Measurements from ENCODE around the gene CDH4. TPM values are rescaled to one million over a fixed set of nuclear protein-coding genes. Genes with fewer than 3 reads are reported as not detected.

The CDH4 gene
- total and polyA plus RNA-seq, 2 donors (not counting 1 experiment from before 2014, with no cell fraction given), result not detected

DNA sequence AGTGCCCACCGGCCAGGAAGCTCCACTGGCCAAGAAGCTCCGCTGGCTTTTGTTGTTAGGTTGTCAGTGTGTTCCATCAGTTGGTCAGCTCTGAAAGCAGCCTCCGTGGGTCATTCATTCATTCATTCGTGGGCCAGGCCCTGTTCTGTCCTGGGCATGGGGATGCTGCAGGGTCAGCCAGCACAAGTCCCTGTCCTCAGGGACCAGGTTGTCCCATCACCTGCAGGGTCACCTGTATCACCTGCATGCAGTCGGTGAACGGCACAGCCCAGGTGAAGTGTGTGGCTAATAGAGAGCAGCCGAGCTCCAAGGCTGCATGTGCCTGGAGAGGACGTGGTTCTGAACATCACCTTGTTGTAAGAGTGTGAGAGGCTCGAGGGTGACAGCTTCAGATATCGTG is 403.5 kb downstream of the CDH4 start:
- no peak for TF ChIP-seq EZH2 (IDR thresholded peaks at IDR 0.05; ENCODE audit: borderline replicate concordance, insufficient read depth, low read depth, low read length, poor library complexity, severe bottlenecking)
- TF ChIP-seq, protein P1, sequence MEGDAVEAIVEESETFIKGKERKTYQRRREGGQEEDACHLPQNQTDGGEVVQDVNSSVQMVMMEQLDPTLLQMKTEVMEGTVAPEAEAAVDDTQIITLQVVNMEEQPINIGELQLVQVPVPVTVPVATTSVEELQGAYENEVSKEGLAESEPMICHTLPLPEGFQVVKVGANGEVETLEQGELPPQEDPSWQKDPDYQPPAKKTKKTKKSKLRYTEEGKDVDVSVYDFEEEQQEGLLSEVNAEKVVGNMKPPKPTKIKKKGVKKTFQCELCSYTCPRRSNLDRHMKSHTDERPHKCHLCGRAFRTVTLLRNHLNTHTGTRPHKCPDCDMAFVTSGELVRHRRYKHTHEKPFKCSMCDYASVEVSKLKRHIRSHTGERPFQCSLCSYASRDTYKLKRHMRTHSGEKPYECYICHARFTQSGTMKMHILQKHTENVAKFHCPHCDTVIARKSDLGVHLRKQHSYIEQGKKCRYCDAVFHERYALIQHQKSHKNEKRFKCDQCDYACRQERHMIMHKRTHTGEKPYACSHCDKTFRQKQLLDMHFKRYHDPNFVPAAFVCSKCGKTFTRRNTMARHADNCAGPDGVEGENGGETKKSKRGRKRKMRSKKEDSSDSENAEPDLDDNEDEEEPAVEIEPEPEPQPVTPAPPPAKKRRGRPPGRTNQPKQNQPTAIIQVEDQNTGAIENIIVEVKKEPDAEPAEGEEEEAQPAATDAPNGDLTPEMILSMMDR (IDR thresholded peaks at IDR 0.05), result no peak

DNA sequence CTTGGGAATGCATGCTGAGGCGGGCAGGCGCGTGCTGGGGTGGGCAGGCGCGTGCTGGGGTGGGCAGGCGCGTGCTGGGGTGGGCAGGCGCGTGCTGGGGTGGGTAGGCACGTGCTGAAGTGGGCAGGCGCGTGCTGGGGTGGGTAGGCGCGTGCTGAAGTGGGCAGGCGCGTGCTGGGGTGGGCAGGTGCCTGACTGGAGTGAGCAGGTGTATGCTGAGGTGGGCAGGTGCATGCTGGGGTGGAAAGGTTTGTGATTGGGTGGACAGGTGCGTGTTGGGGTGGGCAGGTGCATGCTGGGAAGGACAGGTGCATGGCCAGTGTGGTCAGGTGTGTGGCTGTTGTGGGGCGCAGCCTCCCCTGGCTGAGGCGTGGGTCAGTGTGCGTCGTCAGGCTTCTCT is 404.1 kb downstream of the CDH4 start:
- ATAC-seq (ENCODE audit: low read depth), result no peak
- Histone ChIP-seq H3K27me3 (replicated peaks in 1 of 4; ENCODE audit: control extremely low read depth in 1 of 4, control insufficient read depth in 3 of 4, insufficient read depth in 4 of 4, low read length in 3 of 4) (no peaks in the 10 kb centered on the region), H3K4me2 (replicated peaks; ENCODE audit: low read depth, low read length, poor library complexity, severe bottlenecking) (no peak overlapping the region), H4K20me1 (ENCODE audit: control insufficient read depth, insufficient read depth, low read length, poor library complexity, severe bottlenecking) (no peaks in the 10 kb centered on the region), H3K4me1 (ENCODE audit: control insufficient read depth in 2 of 2, insufficient read depth in 2 of 2, low read length in 2 of 2) (no peaks in the 10 kb centered on the region), H3K9ac (ENCODE audit: low read length) (no peak overlapping the region), H3K4me3 (ENCODE audit: control extremely low read depth in 1 of 5, extremely low read depth in 1 of 5, insufficient read depth in 1 of 5, low read depth in 2 of 5, low read length in 4 of 5) (no peak overlapping the region), H2AFZ (ENCODE audit: insufficient read depth, low read depth, low read length, poor library complexity, severe bottlenecking) (no peak overlapping the region), H3K9me3 (ENCODE audit: control extremely low read depth in 1 of 3, control insufficient read depth in 2 of 3, insufficient read depth in 1 of 3, low read length in 2 of 3) (peaks cover 0 to 17% (median 0%) of the 10 kb centered on the region in 3 donors), H3K36me3 (replicated peaks in 1 of 2; ENCODE audit: control extremely low read depth in 1 of 2, control insufficient read depth in 1 of 2, extremely low read depth in 1 of 2, insufficient read depth in 2 of 2, low read length in 1 of 2) (no peaks in the 10 kb centered on the region), H3K27ac (ENCODE audit: low read length in 2 of 2) (no peak overlapping the region), H3K79me2 (ENCODE audit: control insufficient read depth, insufficient read depth, low read length) (no peaks in the 10 kb centered on the region)
- Mint-ChIP-seq H3K27me3 (no peaks in the 10 kb centered on the region), H3K9me3 (ENCODE audit: insufficient read depth) (no peaks in the 10 kb centered on the region), H3K4me3 (no peak overlapping the region), H3K27ac (no peak overlapping the region), H3K4me1 (no peaks in the 10 kb centered on the region)
- 90% methylated on average over 19 of the region's 21 CpGs for WGBS (ENCODE audit: insufficient coverage)
- ChIA-PET CTCF (no interaction called here), POLR2A (no interaction called here)
- no peak for DNase-seq
- TF ChIP-seq, protein P1 (IDR thresholded peaks at IDR 0.05), result no peak
- TF ChIP-seq EZH2 (IDR thresholded peaks at IDR 0.05; ENCODE audit: borderline replicate concordance, insufficient read depth, low read depth, low read length, poor library complexity, severe bottlenecking), result no peak
- intact Hi-C loops (cut with micrococcal nuclease), result no loop called here

More for the DNA sequence above, 403.5 kb downstream of the CDH4 start:
- no peak overlapping the region for H2AFZ ChIP-seq (ENCODE audit: insufficient read depth, low read depth, low read length, poor library complexity, severe bottlenecking)
- no peaks in the 10 kb centered on the region for H3K27me3 ChIP-seq (replicated peaks in 1 of 4; ENCODE audit: control extremely low read depth in 1 of 4, control insufficient read depth in 3 of 4, insufficient read depth in 4 of 4, low read length in 3 of 4)
- no peaks in the 10 kb centered on the region for H3K4me1 ChIP-seq (ENCODE audit: control insufficient read depth in 2 of 2, insufficient read depth in 2 of 2, low read length in 2 of 2)
- H3K9me3 ChIP-seq (ENCODE audit: control extremely low read depth in 1 of 3, control insufficient read depth in 2 of 3, insufficient read depth in 1 of 3, low read length in 2 of 3), result peaks cover 0 to 21% (median 0%) of the 10 kb centered on the region in 3 donors
- no peaks in the 10 kb centered on the region for H3K36me3 ChIP-seq (replicated peaks in 1 of 2; ENCODE audit: control extremely low read depth in 1 of 2, control insufficient read depth in 1 of 2, extremely low read depth in 1 of 2, insufficient read depth in 2 of 2, low read length in 1 of 2)
- Mint-ChIP-seq H3K27me3 (no peaks in the 10 kb centered on the region), H3K27ac (no peak overlapping the region), H3K4me3 (no peak overlapping the region), H3K9me3 (ENCODE audit: insufficient read depth) (no peaks in the 10 kb centered on the region), H3K4me1 (no peaks in the 10 kb centered on the region)
- WGBS (ENCODE audit: insufficient coverage), result 84% methylated on average over 9 of the region's 10 CpGs
- POLR2A ChIA-PET, result no interaction called here
- no peaks in the 10 kb centered on the region for H3K79me2 ChIP-seq (ENCODE audit: control insufficient read depth, insufficient read depth, low read length)
- intact Hi-C loops (cut with micrococcal nuclease), result no loop called here
- no peak overlapping the region for H3K4me3 ChIP-seq (ENCODE audit: control extremely low read depth in 1 of 5, extremely low read depth in 1 of 5, insufficient read depth in 1 of 5, low read depth in 2 of 5, low read length in 4 of 5)
- no peak overlapping the region for H3K9ac ChIP-seq (ENCODE audit: low read length)
- DNase-seq (no peak), ATAC-seq (ENCODE audit: low read depth) (no peak)
- CTCF ChIA-PET, result no interaction called here
- no peak overlapping the region for H3K4me2 ChIP-seq (replicated peaks; ENCODE audit: low read depth, low read length, poor library complexity, severe bottlenecking)
- no peaks in the 10 kb centered on the region for H4K20me1 ChIP-seq (ENCODE audit: control insufficient read depth, insufficient read depth, low read length, poor library complexity, severe bottlenecking)
- no peak overlapping the region for H3K27ac ChIP-seq (ENCODE audit: low read length in 2 of 2)

All from B cell (primary cell).